ENCODE data around the gene TMEM185B. TPM values are rescaled to one million over a fixed set of nuclear protein-coding genes. Genes with fewer than 3 reads are reported as not detected.

TMEM185B gene
- total and polyA plus RNA-seq, 2 experiments from 2014 or later = 32.3 to 40.6 TPM

DNA sequence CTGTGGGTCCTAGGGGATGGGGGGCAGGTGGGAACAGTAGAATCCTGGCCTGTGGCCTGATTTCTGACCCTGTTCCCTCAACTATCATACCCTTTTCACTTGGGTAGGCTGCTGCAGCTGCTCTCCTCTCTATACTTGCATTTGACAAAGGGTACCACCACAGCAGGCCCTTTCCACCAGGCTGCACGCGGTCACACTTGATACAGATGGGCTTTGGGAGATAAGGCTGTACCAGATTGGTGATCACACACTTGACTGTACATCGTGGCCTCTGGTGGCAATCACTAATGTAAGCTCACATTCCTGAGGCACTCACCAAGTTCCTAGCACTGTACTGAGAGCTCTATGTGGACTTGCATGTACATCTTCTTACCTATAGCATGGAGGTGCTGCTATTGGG lies 27.9 kb upstream of the TMEM185B start:
- TF ChIP-seq EZH2 (IDR thresholded peaks at IDR 0.05; ENCODE audit: insufficient read depth, poor library complexity, severe bottlenecking) (no peak), EZH2phosphoT487 (IDR thresholded peaks at IDR 0.05; ENCODE audit: insufficient read depth, low read depth) (no peak)
- in situ Hi-C loops (cut with MboI) = no loop called here

GRCh38 chr2:120250640-120251039 lies 27.4 kb upstream of the TMEM185B start:
- in situ Hi-C loops (cut with MboI) = no loop called here
- H3K4me1 ChIP-seq (ENCODE audit: insufficient read depth) = peaks cover 13% of the 10 kb centered on the region
- H3K4me3 ChIP-seq = no peak overlapping the region
- 0 out of 2 replicates have a peak, but pooled peaks cover under 1% of the 10 kb centered on the region for H4K20me1 ChIP-seq (ENCODE audit: insufficient read depth)
- H3K4me2 ChIP-seq (ENCODE audit: unreplicated experiment) = no peak overlapping the region
- TF ChIP-seq EZH2 (IDR thresholded peaks at IDR 0.05; ENCODE audit: insufficient read depth, poor library complexity, severe bottlenecking) (no peak), EZH2phosphoT487 (IDR thresholded peaks at IDR 0.05; ENCODE audit: insufficient read depth, low read depth) (no peak)
- no peak for DNase-seq
- no peaks in the 10 kb centered on the region for H3K36me3 ChIP-seq (ENCODE audit: low read depth)
- no peaks in the 10 kb centered on the region for H3F3A ChIP-seq (ENCODE audit: insufficient read depth)
- no peaks in the 10 kb centered on the region for H3K27me3 ChIP-seq (replicated peaks; ENCODE audit: insufficient read depth)
- H3K79me2 ChIP-seq (ENCODE audit: insufficient read depth) = peaks cover 25% of the 10 kb centered on the region
- H3K9me3 ChIP-seq (ENCODE audit: low read depth) = no peaks in the 10 kb centered on the region
- WGBS, 2 experiments (ENCODE audit: low coverage in 1 of 2, low lambda C conversion rate in 2 of 2, missing lambda C conversion rate in 2 of 2) = 65 to 73% methylated on average over 4 of the region's 4 CpGs
- H2AFZ ChIP-seq = no peak overlapping the region
- H3K9me2 ChIP-seq (ENCODE audit: insufficient read depth) = no peaks in the 10 kb centered on the region
- H3K27ac ChIP-seq = no peak overlapping the region
- no peak overlapping the region for H3K9ac ChIP-seq

More for the DNA sequence above, 27.9 kb upstream of the TMEM185B start:
- Histone ChIP-seq H4K20me1 (ENCODE audit: insufficient read depth) (0 out of 2 replicates have a peak, but pooled peaks cover 5% of the 10 kb centered on the region), H3F3A (ENCODE audit: insufficient read depth) (no peaks in the 10 kb centered on the region), H3K79me2 (ENCODE audit: insufficient read depth) (peaks cover 29% of the 10 kb centered on the region), H3K9me2 (ENCODE audit: insufficient read depth) (no peaks in the 10 kb centered on the region), H2AFZ (no peak overlapping the region), H3K9me3 (ENCODE audit: low read depth) (no peaks in the 10 kb centered on the region), H3K36me3 (ENCODE audit: low read depth) (no peaks in the 10 kb centered on the region), H3K27ac (no peak overlapping the region), H3K4me1 (ENCODE audit: insufficient read depth) (peaks cover 9% of the 10 kb centered on the region), H3K4me2 (ENCODE audit: unreplicated experiment) (no peak overlapping the region), H3K27me3 (replicated peaks; ENCODE audit: insufficient read depth) (no peaks in the 10 kb centered on the region), H3K9ac (no peak overlapping the region), H3K4me3 (no peak overlapping the region)
- WGBS, 2 experiments (ENCODE audit: low coverage in 1 of 2, low lambda C conversion rate in 2 of 2, missing lambda C conversion rate in 2 of 2) = 88 to 92% methylated on average over 3 of the region's 3 CpGs
- DNase-seq = no peak

- in situ Hi-C loops (cut with MboI) = no loop called here
- no peaks in the 10 kb centered on the region for H3K79me2 ChIP-seq (ENCODE audit: insufficient read depth)
- no peak overlapping the region for H3K4me3 ChIP-seq
- no peaks in the 10 kb centered on the region for H4K20me1 ChIP-seq (ENCODE audit: insufficient read depth)
- peaks cover 12% of the 10 kb centered on the region for H3K4me1 ChIP-seq (ENCODE audit: insufficient read depth)
- TF ChIP-seq EZH2phosphoT487 (IDR thresholded peaks at IDR 0.05; ENCODE audit: insufficient read depth, low read depth) (no peak), EZH2 (IDR thresholded peaks at IDR 0.05; ENCODE audit: insufficient read depth, poor library complexity, severe bottlenecking) (no peak)
- no peaks in the 10 kb centered on the region for H3F3A ChIP-seq (ENCODE audit: insufficient read depth)
- no peak overlapping the region for H3K9ac ChIP-seq
- no peaks in the 10 kb centered on the region for H3K9me2 ChIP-seq (ENCODE audit: insufficient read depth)
- DNase-seq = no peak
- no peaks in the 10 kb centered on the region for H3K9me3 ChIP-seq (ENCODE audit: low read depth)
- no peaks in the 10 kb centered on the region for H3K36me3 ChIP-seq (ENCODE audit: low read depth)
- WGBS, 2 experiments (ENCODE audit: low coverage in 1 of 2, low lambda C conversion rate in 2 of 2, missing lambda C conversion rate in 2 of 2) = 76 to 86% methylated on average over 6 of the region's 6 CpGs
- H3K27me3 ChIP-seq (replicated peaks; ENCODE audit: insufficient read depth) = no peaks in the 10 kb centered on the region
- no peak overlapping the region for H3K4me2 ChIP-seq (ENCODE audit: unreplicated experiment)
- no peak overlapping the region for H3K27ac ChIP-seq
- no peak overlapping the region for H2AFZ ChIP-seq
Observed at GRCh38 chr2:120247851-120248250, 24.7 kb upstream of the TMEM185B start.

- Histone ChIP-seq H3K4me3 (no peak overlapping the region), H3K4me2 (ENCODE audit: unreplicated experiment) (no peak overlapping the region), H3K27me3 (replicated peaks; ENCODE audit: insufficient read depth) (no peaks in the 10 kb centered on the region), H3K9ac (no peak overlapping the region), H3K9me2 (ENCODE audit: insufficient read depth) (no peaks in the 10 kb centered on the region), H3F3A (ENCODE audit: insufficient read depth) (no peaks in the 10 kb centered on the region), H4K20me1 (ENCODE audit: insufficient read depth) (no peaks in the 10 kb centered on the region), H3K79me2 (ENCODE audit: insufficient read depth) (no peaks in the 10 kb centered on the region), H3K27ac (no peak overlapping the region), H3K36me3 (ENCODE audit: low read depth) (no peaks in the 10 kb centered on the region), H3K9me3 (ENCODE audit: low read depth) (no peaks in the 10 kb centered on the region), H2AFZ (no peak overlapping the region), H3K4me1 (ENCODE audit: insufficient read depth) (peaks cover 13% of the 10 kb centered on the region)
- DNase-seq = peak; percentile 27
- 67 to 69% methylated on average over 20 of the region's 20 CpGs for WGBS, 2 experiments (ENCODE audit: low coverage in 1 of 2, low lambda C conversion rate in 2 of 2, missing lambda C conversion rate in 2 of 2)
- in situ Hi-C loops (cut with MboI) = no loop called here
- TF ChIP-seq EZH2 (IDR thresholded peaks at IDR 0.05; ENCODE audit: insufficient read depth, poor library complexity, severe bottlenecking) = no peak
- no peak for TF ChIP-seq EZH2phosphoT487 (IDR thresholded peaks at IDR 0.05; ENCODE audit: insufficient read depth, low read depth)
Observed at GRCh38 chr2:120246546-120247300, 23.5 kb upstream of the TMEM185B start.

Data from GM23248 (cell line).